GM18499 (cell line): Measurements from ENCODE around the gene BCAS3.
"Not testable (repeated sequence)": the region's sequence is repeated elsewhere in the genome, so short reads cannot be mapped to it uniquely, and the experiment has no call there.

ENCODE experiments used
- ATAC-seq: cut with Tn5 transposase; IDR thresholded peaks from one replicate; pipeline ENCODE4 v1.9.1; 2021; ENCODE audit warnings: moderate number of reproducible peaks; ENCODE audit not compliant: insufficient read depth, unreplicated experiment

Gene BCAS3

DNA sequence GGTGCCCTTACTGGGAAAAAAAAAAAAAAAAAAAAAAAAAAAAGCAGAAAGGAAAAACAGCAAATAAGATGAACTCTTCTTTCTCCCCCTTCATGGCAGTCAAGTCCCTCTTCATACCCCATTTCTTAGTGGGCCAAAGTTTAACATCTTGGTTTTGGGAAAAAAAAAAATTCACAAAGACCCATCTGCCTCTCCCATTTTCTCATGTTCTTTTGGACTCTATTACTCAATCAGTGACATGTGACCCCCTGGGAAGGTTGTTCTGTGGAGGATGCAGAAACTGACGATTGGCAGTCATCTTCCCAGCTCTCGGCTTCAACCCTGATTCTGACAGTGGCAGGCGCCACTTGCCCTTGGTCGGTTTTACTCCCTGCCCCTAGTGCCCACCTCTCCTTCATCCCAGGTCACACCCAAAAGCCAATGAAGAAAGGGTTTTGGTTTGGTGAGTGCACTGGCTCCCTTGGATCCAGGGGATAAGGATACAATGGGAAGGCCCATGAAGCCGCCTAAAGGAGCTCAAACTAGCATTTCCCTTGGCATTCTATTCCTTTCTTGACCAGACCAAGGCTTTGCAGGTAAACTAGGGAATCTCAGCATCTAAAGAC is 661.3 kb downstream of the BCAS3 start:
- ATAC-seq: no peak

DNA sequence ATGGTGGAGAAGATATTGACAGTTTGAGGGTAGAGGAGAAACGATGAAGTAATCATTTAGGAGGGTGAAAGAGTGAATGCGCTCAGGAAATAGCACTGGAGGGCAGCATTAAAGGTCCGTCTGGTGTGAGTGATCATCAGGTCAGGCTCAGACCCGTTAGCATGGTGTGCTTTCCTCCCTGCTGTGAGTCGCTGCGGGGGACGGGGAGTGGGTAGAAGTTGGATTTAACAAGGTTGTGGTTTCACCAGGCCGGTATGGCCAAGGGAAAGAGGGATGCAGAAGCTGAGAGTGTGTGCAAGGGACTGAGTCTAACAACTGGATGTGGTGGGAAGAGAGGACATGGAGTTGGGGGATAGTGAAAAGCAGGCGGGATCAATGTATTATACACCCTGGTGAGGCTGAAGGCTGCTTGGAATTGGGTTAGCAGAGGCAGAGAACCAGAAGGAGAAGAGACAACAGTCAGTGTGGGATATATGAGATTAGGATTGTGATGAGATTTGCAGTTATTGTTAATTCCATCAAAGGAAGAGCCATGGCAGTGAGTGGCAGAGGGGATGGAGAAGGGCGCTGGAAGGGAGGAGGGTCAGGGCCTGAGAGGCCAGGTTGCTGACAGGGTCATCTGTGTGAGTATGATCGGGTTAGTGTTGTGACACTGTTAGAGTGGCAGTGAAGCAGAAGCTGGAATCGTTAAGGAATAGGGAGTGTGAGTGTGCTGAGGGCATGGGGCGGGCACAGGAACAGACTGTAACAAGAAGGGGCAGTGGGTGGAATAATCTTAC is 663.0 kb downstream of the BCAS3 start:
- ATAC-seq: no peak

DNA sequence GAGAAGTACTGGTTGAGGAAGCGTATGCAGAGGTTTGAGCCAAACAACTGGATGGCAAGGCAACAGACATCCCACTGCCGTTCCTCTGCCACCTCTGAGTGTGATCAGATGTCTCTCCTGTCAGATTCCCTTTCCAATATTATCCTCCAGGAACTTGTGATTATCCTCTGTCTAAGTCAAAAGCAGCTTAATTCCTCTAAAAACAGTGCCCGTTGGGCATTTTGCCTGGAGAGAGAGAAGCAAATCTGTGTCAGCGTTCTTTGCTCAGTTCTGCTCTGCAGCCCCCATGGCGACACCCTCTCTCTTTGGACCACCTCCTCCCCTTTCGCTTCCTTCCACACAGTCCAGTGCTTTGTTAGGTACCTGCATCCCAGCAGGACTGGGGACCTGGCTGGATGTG is 665.9 kb downstream of the BCAS3 start:
- ATAC-seq: no peak

GRCh38 chr17:61345061-61345460 is 667.4 kb downstream of the BCAS3 start:
- ATAC-seq: no peak

DNA sequence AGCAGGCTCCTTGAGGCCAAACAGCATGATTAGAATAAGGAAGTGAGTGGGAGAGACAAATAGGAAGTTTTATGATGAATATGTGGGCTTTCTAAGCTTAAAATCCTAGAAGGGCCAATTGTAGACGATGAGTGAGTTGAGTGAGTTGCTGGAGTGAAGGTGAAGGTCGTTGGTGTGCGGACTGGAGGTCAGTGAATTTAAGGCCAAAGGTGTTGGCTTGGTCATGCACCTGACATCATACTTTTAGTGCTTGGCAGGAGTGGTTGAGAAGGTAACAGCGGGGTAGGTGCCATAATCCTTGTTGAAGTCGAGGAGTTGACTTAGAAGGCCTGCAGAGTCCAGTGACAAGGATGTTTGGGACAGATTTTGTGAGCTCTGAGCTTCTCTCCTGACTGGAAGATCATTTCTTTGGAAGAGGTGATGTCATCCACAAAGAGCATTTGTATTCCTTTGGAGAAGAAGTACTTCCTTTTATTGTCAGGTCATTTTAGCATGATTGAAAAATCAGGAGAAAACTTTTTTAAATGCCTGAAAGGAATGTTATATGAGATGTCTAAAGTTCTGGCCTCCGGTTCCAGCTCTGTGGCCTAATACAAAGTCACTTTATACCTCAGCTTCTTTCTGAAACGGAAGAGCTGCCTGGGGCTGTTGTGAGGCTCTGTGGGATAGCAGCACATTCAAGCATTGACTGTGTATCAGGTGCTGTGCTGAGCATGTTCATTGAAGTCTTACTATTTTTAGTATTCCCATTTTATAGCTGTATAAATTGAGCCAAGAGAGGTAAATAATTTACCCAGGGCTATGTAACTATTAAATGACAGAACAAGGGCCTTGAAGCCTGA is 668.4 kb downstream of the BCAS3 start:
- no peak for ATAC-seq

DNA sequence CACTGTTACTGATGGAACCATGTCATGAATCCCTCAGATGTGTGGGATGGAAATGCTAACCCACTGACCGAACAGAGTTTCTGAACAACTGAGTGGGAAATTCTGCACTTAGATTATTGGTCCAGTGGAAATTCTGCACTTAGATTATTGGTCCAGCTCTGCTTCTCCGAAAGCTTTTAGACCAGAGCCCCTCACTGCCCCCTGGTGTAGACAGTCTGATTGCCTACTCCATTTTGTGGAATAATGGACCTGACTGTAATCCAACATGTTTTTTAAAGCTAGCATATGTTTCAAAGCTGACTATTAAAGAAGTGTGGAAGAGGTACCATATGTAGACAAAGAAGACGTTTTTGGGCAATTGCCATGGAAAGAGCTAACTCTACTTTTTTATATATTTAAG is 671.7 kb downstream of the BCAS3 start:
- no peak for ATAC-seq

GRCh38 chr17:61351745-61352407 is 674.2 kb downstream of the BCAS3 start:
- no peak for ATAC-seq

DNA sequence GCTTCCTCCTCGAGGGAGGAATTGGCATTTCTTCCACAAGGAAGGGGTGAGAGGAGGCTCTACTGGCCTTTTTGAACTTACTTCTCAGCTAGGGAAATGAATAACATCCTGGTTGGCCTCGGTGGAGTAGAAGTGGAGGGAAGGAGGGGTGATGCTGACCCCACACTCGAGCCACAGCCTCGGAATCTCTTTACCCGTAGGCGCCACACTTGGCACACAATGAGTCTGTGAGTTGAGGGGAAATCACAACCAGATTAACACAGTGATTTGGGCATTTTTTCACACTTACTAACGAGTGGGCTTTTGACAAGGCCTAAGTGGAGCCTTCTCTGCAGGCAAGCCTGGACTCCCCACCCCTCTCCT is 674.7 kb downstream of the BCAS3 start:
- no peak for ATAC-seq

DNA sequence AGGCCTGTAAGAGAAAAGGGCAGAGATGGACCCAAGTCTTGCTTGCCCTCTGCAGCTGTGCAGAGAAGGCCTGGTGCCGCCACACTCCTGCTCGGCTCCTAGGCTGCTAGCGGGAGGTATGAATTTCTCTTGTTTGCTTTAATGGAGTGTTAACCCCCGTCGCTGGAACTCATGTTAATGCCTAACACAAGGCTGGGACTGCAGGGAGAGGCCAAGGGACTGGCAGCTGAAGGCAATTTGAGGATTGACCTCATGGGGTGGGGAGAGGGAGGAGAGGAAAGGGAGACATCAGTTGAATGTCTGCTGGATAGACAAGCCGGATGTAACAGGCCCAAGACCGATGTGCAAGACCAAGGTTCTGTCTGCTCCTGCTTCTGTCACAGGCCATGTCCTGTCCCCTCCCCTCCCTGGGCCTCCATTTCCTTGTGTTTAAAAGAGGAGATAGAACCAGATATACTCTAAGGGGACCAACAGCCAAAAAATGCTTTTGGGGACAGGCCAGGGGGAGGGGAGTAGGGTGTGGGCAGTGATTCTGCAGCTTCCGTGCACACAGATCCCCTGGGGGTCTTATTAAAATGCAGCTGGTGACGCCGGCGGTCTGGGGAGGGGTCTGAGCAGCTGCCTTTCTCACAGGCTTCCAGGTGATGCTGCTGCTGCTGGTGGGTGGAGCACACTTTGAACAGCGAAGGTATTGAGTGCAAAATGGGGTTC is 675.3 kb downstream of the BCAS3 start:
- ATAC-seq: no peak

DNA sequence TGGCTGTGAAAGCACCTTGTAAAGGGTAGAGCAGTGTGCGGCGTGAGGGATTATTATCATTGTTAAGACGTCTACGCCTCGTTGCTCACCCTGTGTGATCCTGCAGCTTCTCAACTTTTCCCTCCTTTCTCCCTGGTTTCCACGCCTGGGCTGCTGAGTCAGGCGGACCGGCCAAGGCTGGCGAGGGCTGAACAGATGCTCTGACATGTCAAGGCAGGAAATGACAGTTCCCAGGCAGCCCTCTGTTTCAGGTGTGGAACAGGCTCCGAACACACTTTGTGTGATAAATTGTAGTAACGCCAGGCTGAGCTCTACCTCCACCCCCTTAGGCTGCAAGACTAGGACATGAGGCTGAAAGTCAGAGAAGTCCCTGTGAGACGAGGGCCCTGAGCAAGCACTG is 676.0 kb downstream of the BCAS3 start:
- ATAC-seq: no peak

- no peak for ATAC-seq
These were observed 677.5 kb downstream of the BCAS3 start for GRCh38 chr17:61354895-61355874.

GRCh38 chr17:61357061-61357460 is 679.4 kb downstream of the BCAS3 start:
- ATAC-seq: not testable (repeated sequence)

DNA sequence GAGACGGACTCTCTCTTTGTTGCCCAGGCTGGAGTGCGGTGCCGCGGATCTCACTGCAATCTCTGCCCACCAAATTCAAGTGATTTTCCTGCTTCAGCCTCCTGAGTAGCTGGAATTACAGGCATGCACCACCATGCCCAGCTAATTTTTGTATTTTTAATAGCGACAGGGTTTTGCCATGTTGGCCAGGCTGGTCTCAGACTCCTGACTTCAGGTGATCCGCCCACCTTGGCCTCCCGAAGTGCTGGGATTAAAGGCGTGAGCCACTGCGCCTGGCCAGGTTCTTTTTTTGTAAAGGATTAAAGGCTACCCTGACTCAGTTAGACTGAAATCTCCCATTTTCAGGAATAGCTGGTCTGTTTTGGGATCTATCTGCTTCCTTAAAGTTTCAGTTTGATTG is 681.9 kb downstream of the BCAS3 start:
- ATAC-seq: not testable (repeated sequence)

DNA sequence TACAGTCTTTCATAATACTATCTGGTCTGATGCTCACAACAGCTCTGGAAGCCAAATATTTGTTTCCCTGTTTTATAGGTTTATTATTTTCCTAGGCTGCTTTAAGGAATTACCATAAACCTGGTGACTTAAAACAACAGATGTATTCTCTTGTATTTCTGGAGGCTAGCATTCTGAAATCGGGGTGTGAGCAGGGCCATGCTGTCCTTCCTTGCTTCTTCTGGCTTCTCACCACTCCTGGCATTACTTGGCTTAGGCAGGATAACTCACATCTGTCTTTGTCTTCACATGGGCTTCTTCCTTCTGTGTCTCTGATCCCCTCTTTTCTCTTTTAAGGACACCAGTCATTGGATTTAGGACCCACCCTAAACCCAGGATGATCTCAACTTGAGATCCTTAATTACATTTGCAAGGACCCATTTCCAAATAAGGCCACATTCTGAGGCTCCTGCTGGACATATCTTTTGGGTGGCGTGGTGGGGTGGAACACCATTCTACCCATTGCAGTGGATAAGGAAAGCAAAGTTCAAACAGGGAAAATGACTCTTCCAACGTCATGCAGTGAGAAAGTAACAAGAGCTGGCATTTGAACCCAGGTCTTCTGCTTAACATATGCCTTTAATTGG is 682.8 kb downstream of the BCAS3 start:
- ATAC-seq: no peak

DNA sequence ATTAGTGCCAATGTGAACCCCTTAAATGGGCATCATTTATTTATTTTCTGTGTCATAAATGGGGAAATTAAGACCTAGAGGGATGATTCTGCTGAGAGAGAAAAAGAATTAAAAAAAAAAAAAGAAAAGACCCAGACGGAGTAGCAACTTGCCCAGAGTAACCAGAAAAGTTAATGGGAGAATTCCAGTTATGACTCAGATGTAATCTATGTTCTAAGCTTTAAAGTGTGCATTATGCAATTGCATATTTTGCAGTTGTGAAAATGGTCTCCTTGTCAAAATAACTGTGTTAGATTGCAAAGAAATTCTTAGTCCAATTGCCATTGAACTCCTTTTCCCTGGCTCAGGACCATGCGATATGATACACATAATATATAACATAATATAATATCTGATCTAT is 683.4 kb downstream of the BCAS3 start:
- ATAC-seq: no peak

GRCh38 chr17:61362396-61362795 is 684.7 kb downstream of the BCAS3 start:
- no peak for ATAC-seq

DNA sequence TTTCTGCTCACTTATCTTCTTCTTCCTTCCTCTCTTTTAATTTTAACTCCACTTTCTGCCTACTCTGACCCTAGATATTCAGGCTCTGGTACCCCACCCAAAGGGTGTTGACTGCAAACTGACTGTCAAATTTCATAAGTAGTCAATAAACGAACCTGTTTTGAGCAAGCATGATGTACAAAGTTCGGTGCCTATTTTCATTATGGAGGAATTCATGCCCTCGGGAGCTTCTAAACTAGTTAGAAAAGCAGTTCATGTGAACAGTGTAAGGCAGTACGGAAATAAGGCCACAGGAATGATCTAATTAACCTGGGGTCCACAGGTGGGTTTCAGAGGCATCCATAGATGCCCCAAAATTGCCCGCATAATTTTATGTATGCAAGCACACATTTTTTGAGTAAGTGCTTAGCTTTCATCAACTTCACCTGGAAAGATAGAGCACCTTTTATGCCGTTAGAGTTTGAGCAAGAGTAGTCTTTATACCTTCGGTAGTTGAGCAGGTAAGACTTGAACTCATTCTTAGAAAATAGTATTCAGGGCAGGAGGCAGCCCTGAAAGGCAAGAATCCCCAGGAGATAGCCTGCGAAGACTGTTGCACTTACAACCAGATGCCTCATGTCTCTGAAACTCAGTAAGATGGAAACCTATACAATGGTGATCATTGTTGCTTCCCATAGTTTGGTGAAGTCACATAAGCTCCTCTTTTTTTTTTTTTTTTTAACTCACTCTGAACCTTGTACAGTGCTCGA is 685.4 kb downstream of the BCAS3 start:
- no peak for ATAC-seq
